Measurements from ENCODE around the gene HNRNPUL1. TPM values are rescaled to one million over a fixed set of nuclear protein-coding genes. Genes with fewer than 3 reads are reported as not detected.
A peak's percentile ranks its signal among the peaks of the same experiment; 100 is the strongest.

HNRNPUL1 gene
- total and polyA plus RNA-seq, 2 donors (not counting 3 experiments of a cell fraction or from before 2014, with no cell fraction given) = 83.2 to 261 TPM

GRCh38 chr19:41299755-41300089, 35.5 kb downstream of the HNRNPUL1 start:
- FAIRE-seq = no peak
- Histone ChIP-seq H3K4me2 (ENCODE audit: insufficient read depth, low read length) (no peak overlapping the region), H2AFZ (ENCODE audit: low read depth, low read length) (no peak overlapping the region), H4K20me1 (replicated peaks; ENCODE audit: control insufficient read depth, extremely low read depth, insufficient read depth, low read length) (no peaks in the 10 kb centered on the region), H3K27ac (ENCODE audit: insufficient read depth, low read depth, low read length) (no peak overlapping the region), H3K9ac (replicated peaks; ENCODE audit: extremely low read depth, insufficient read depth, low read length) (no peak overlapping the region), H3K27me3 (ENCODE audit: control insufficient read depth in 2 of 2, insufficient read depth in 2 of 2, low read length in 2 of 2) (no peaks in the 10 kb centered on the region), H3K4me1 (ENCODE audit: control insufficient read depth, extremely low read depth, insufficient read depth, low read length) (no peaks in the 10 kb centered on the region), H3K36me3 (ENCODE audit: control insufficient read depth in 2 of 2, extremely low read depth in 1 of 2, insufficient read depth in 2 of 2, low read length in 2 of 2) (peaks cover 52 to 79% of the 10 kb centered on the region in 2 experiments), H3K4me3 (replicated peaks in 1 of 3; ENCODE audit: insufficient read depth in 1 of 3, low read depth in 1 of 3, low read length in 3 of 3) (no peak overlapping the region), H3K79me2 (ENCODE audit: control insufficient read depth, insufficient read depth, low read length) (peaks cover 4% of the 10 kb centered on the region), H3K9me1 (replicated peaks; ENCODE audit: control insufficient read depth, extremely low read depth, insufficient read depth, low read length) (no peaks in the 10 kb centered on the region), H3K9me3 (replicated peaks; ENCODE audit: control insufficient read depth, insufficient read depth, low read length) (no peaks in the 10 kb centered on the region)
- no peak for TF ChIP-seq POLR2AphosphoS5 (IDR thresholded peaks at IDR 0.05; ENCODE audit: insufficient read depth, low read depth, low read length)
- intact Hi-C loops (cut with micrococcal nuclease) (no loop called here), dilution Hi-C loops (cut with MboI; ENCODE audit: extremely low pct_ligation_motif_present, low sequenced_read_pairs) (no loop called here)
- ChIA-PET CTCF (interaction anchor here (3.7 kb wide), 1 partner anchor 9 kb away, joined by 20 read pairs; the partner anchor contains the start of gene CCDC97), POLR2A (no interaction called here)
- no TSS peak for BruUV-seq (replicated peaks)
- DNase-seq (ENCODE audit: low read depth, low spot score) = peak; percentile 29

GRCh38 chr19:41300555-41300954, 36.4 kb downstream of the HNRNPUL1 start:
- DNase-seq (ENCODE audit: low read depth, low spot score) = no peak
- Histone ChIP-seq H3K27ac (ENCODE audit: insufficient read depth, low read depth, low read length) (no peak overlapping the region), H3K4me1 (ENCODE audit: control insufficient read depth, extremely low read depth, insufficient read depth, low read length) (no peaks in the 10 kb centered on the region), H3K9ac (replicated peaks; ENCODE audit: extremely low read depth, insufficient read depth, low read length) (no peak overlapping the region), H3K4me2 (ENCODE audit: insufficient read depth, low read length) (no peak overlapping the region), H2AFZ (ENCODE audit: low read depth, low read length) (no peak overlapping the region), H3K4me3 (replicated peaks in 1 of 3; ENCODE audit: insufficient read depth in 1 of 3, low read depth in 1 of 3, low read length in 3 of 3) (no peak overlapping the region), H4K20me1 (replicated peaks; ENCODE audit: control insufficient read depth, extremely low read depth, insufficient read depth, low read length) (no peaks in the 10 kb centered on the region), H3K27me3 (ENCODE audit: control insufficient read depth in 2 of 2, insufficient read depth in 2 of 2, low read length in 2 of 2) (no peaks in the 10 kb centered on the region), H3K36me3 (ENCODE audit: control insufficient read depth in 2 of 2, extremely low read depth in 1 of 2, insufficient read depth in 2 of 2, low read length in 2 of 2) (peaks cover 49 to 79% of the 10 kb centered on the region in 2 experiments), H3K79me2 (ENCODE audit: control insufficient read depth, insufficient read depth, low read length) (peaks cover 4% of the 10 kb centered on the region), H3K9me3 (replicated peaks; ENCODE audit: control insufficient read depth, insufficient read depth, low read length) (no peaks in the 10 kb centered on the region), H3K9me1 (replicated peaks; ENCODE audit: control insufficient read depth, extremely low read depth, insufficient read depth, low read length) (no peaks in the 10 kb centered on the region)
- TF ChIP-seq EZH2 (IDR thresholded peaks at IDR 0.05; ENCODE audit: borderline replicate concordance, low read depth, low read length, severe bottlenecking) = no peak
- no peak for TF ChIP-seq FOS (IDR thresholded peaks at IDR 0.05; ENCODE audit: borderline replicate concordance, insufficient read depth, low read length)
- no peak for TF ChIP-seq MAX (IDR thresholded peaks at IDR 0.05; ENCODE audit: insufficient read depth, insufficient read length)
- TF ChIP-seq MYC (IDR thresholded peaks at IDR 0.05; ENCODE audit: low read depth, low read length) = no peak
- no peak for TF ChIP-seq POLR2AphosphoS5 (IDR thresholded peaks at IDR 0.05; ENCODE audit: insufficient read depth, low read depth, low read length)
- TF ChIP-seq CTCF (IDR thresholded peaks at IDR 0.05; ENCODE audit: extremely low read depth in 1 of 2, insufficient read depth in 1 of 2, low read depth in 1 of 2, low read length in 2 of 2) = no peak
- BruUV-seq (replicated peaks) = no TSS peak
- ChIA-PET POLR2A (interaction anchor here (0.5 kb wide), 1 partner anchor 37 kb away, joined by 3 read pairs; no protein-coding TSS in a partner anchor), CTCF (interaction anchor here (1.0 to 1.2 kb wide), 2 partner anchors 92 to 96 kb away, joined by 3 to 5 read pairs; no protein-coding TSS in a partner anchor)
- no peak for FAIRE-seq
- intact Hi-C loops (cut with micrococcal nuclease) = no loop called here
- dilution Hi-C loops (cut with MboI; ENCODE audit: extremely low pct_ligation_motif_present, low sequenced_read_pairs) = no loop called here

Measured in endothelial cell of umbilical vein (primary cell).